Mesenchymal stem cell (in vitro differentiated cells and primary cell): Measurements from ENCODE around the gene DDIT4L.

Source experiments
- DNase-seq: peaks from one replicate; pipeline ENCODE4 v3.0.0-alpha.2; 2013
- H2AFZ ChIP-seq: one replicate; pipeline ENCODE4 v1.6.1; 2013; ENCODE audit warnings: low read depth, mild to moderate bottlenecking, control low read depth, inconsistent platforms, low read length, moderate library complexity
- H2AK5ac ChIP-seq: 2 replicates; pipeline ENCODE4 v1.6.1; 2013; ENCODE audit warnings: low read length, moderate library complexity, mild to moderate bottlenecking, inconsistent platforms; ENCODE audit not compliant: severe bottlenecking
- H2BK120ac ChIP-seq: one replicate; pipeline ENCODE4 v1.6.1; 2013; ENCODE audit warnings: low read depth, mild to moderate bottlenecking, inconsistent platforms, low read length, moderate library complexity
- H2BK12ac ChIP-seq, 2 experiments: one replicate each; pipeline ENCODE4 v1.6.1; 2013; ENCODE audit warnings: inconsistent platforms in 2 of 2, low read length in 2 of 2, mild to moderate bottlenecking in 2 of 2, moderate library complexity in 2 of 2, control low read depth in 1 of 2
- H2BK15ac ChIP-seq: one replicate; pipeline ENCODE4 v1.6.1; 2013; ENCODE audit warnings: mild to moderate bottlenecking, low read depth, inconsistent platforms; ENCODE audit not compliant: poor library complexity, severe bottlenecking
- H2BK5ac ChIP-seq: 2 replicates; pipeline ENCODE4 v1.6.1; 2013; ENCODE audit warnings: low read depth, mild to moderate bottlenecking, low read length, control low read depth, inconsistent platforms; ENCODE audit not compliant: poor library complexity, severe bottlenecking
- H3K14ac ChIP-seq, 2 experiments: one replicate each; pipeline ENCODE4 v1.6.1; 2013; ENCODE audit warnings: inconsistent platforms in 2 of 2, low read length in 2 of 2, control low read depth in 1 of 2, mild to moderate bottlenecking in 1 of 2, moderate library complexity in 1 of 2
- H3K18ac ChIP-seq, 2 experiments: one replicate each; pipeline ENCODE4 v1.6.1; 2013; ENCODE audit warnings: inconsistent platforms in 2 of 2, low read length in 2 of 2, control low read depth in 1 of 2, low read depth in 1 of 2, mild to moderate bottlenecking in 1 of 2
- H3K23ac ChIP-seq, 2 experiments: one replicate each; pipeline ENCODE4 v1.6.1; 2013; ENCODE audit warnings: inconsistent platforms in 2 of 2, low read length in 2 of 2, mild to moderate bottlenecking in 2 of 2, moderate library complexity in 2 of 2, control low read depth in 1 of 2
- H3K27ac ChIP-seq: 2 replicates; pipeline ENCODE4 v1.5.1; 2013; ENCODE audit warnings: mild to moderate bottlenecking, moderate library complexity, low read length, control low read depth, inconsistent platforms; ENCODE audit not compliant: poor library complexity, severe bottlenecking
- H3K27me3 ChIP-seq, 2 experiments: 2 replicates each; pipeline versions ENCODE4 v1.6.1 to v1.7.0; 2013; ENCODE audit warnings: low read length in 2 of 2, mild to moderate bottlenecking in 2 of 2, moderate library complexity in 2 of 2, control low read depth in 1 of 2, inconsistent platforms in 1 of 2; ENCODE audit not compliant: control insufficient read depth in 1 of 2, insufficient read depth in 1 of 2
- H3K36me3 ChIP-seq, 2 experiments: 2 replicates each; pipeline versions ENCODE4 v1.6.1 to v1.7.0; 2013; ENCODE audit warnings: low read length in 2 of 2, control low read depth in 1 of 2, inconsistent platforms in 1 of 2, low read depth in 1 of 2, mild to moderate bottlenecking in 1 of 2; ENCODE audit not compliant: insufficient read depth in 2 of 2, control insufficient read depth in 1 of 2
- H3K4ac ChIP-seq, 2 experiments: one replicate each; pipeline ENCODE4 v1.6.1; 2013; ENCODE audit warnings: inconsistent platforms in 2 of 2, low read length in 2 of 2, mild to moderate bottlenecking in 2 of 2, moderate library complexity in 2 of 2, control low read depth in 1 of 2, low read depth in 1 of 2
- H3K4me1 ChIP-seq: 2 replicates; pipeline ENCODE4 v1.6.1; 2013; ENCODE audit warnings: low read depth, low read length, control low read depth; ENCODE audit not compliant: control insufficient read depth, insufficient read depth
- H3K4me2 ChIP-seq: 2 replicates; pipeline ENCODE4 v1.6.1; 2013; ENCODE audit warnings: low read length, mild to moderate bottlenecking, inconsistent platforms; ENCODE audit not compliant: poor library complexity, severe bottlenecking
- H3K4me3 ChIP-seq, 2 experiments: 2 replicates each; pipeline versions ENCODE4 v1.5.1 to v1.7.0; 2013; ENCODE audit warnings: low read length in 2 of 2, mild to moderate bottlenecking in 2 of 2, control low read depth in 1 of 2, low read depth in 1 of 2; ENCODE audit not compliant: insufficient read depth in 1 of 2
- H3K79me1 ChIP-seq: replicated peaks from 2 replicates; pipeline ENCODE4 v1.6.1; 2013; ENCODE audit warnings: mild to moderate bottlenecking, control low read depth, low read length, inconsistent platforms; ENCODE audit not compliant: poor library complexity, severe bottlenecking
- H3K9ac ChIP-seq: 2 replicates; pipeline ENCODE4 v1.7.0; 2013; ENCODE audit warnings: mild to moderate bottlenecking, low read length, moderate library complexity
- H3K9me3 ChIP-seq: 2 replicates; pipeline ENCODE4 v1.7.0; 2013; ENCODE audit warnings: mild to moderate bottlenecking, low read length; ENCODE audit not compliant: control insufficient read depth
- H4K8ac ChIP-seq: one replicate; pipeline ENCODE4 v1.6.1; 2013; ENCODE audit warnings: inconsistent platforms, mild to moderate bottlenecking, low read length, moderate library complexity
- H4K91ac ChIP-seq: one replicate; pipeline ENCODE4 v1.6.1; 2013; ENCODE audit warnings: mild to moderate bottlenecking, low read length, inconsistent platforms
- WGBS: methylation state at CpG from one replicate; pipeline ENCODE4 v1.1.7; 2013; ENCODE audit warnings: mixed read lengths; 5-methylcytosine and 5-hydroxymethylcytosine counted together

The DDIT4L gene

DNA sequence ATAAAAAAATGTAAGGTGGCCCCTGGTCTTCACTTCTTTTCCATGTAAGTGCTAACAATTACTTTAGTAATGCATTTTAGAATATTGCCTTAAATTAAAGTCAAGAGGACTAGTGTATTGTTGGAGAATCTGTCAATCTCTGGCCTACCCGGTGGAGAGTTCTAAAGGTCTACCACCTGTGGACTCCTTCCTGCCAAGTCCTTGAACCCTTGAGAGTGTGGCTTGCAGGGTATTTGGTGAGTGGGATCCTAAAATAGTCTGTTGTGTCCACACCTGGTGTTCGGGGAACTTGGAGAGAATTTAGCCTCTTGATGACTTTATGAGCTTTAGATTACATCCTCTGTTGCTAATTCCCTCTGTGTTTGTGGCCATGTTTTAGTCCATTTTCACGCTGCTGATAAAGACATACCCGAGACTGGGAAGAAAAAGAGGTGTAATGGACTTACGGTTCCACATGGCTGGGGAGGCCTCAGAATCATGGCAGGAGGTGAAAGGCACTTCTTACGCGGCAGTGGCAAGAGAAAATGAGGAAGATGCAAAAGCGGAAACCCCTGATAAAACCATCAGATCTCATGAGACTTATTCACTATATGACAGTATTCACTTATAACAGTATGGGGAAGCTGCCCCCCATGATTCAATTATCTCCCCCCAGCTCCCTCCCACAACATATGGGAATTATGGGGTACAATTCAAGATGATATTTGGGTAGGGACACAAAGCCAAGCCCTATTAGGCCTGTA is 23.8 kb downstream of the DDIT4L start:
- Histone ChIP-seq H3K27ac (peak overlapping the region; percentile 8), H3K18ac (peak overlapping the region; percentile 28 to 41), H3K27me3 (no peaks in the 10 kb centered on the region), H3K23ac (no peak overlapping the region), H3K4ac (peak overlapping the region in 1 of 2 experiments; percentile 40), H2AK5ac (peak overlapping the region; percentile 71), H2AFZ (no peak overlapping the region), H3K4me2 (no peak overlapping the region), H3K79me1 (no peaks in the 10 kb centered on the region), H2BK5ac (no peak overlapping the region), H2BK12ac (peak overlapping the region; percentile 51 to 66), H4K8ac (peak overlapping the region; percentile 60), H2BK120ac (peak overlapping the region; percentile 42), H3K36me3 (no peaks in the 10 kb centered on the region), H2BK15ac (no peak overlapping the region), H4K91ac (peak overlapping the region; percentile 59), H3K9me3 (peaks cover 2% of the 10 kb centered on the region), H3K14ac (no peak overlapping the region), H3K4me3 (no peak overlapping the region), H3K9ac (no peak overlapping the region), H3K4me1 (peaks cover 2% of the 10 kb centered on the region)
- no peak for DNase-seq
- 92% methylated on average over 7 of the region's 8 CpGs for WGBS

DNA sequence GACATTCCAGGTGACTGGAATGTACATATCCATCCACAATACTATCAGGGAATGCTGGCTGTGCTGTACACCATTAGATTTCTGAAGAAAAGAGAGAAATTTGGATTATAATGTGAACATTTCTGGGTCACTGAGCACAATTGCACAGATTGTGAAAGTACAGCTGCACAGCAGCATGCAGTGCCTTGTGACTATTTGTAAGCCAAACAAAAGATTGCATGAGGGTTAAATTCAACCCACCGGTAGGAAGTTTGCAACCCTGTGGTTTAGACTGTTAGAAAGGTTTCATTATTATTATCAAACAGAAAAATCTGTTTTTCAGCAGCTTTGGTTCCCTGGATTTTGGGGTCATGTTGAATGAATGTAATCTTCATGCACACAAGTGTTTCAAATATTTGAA is 24.5 kb downstream of the DDIT4L start:
- no peak overlapping the region for H3K23ac ChIP-seq
- no CpG with 5 or more reads among the region's 1 CpG for WGBS
- no peak overlapping the region for H3K9ac ChIP-seq
- H2BK15ac ChIP-seq = no peak overlapping the region
- H2AK5ac ChIP-seq = no peak overlapping the region
- no peak overlapping the region for H3K4ac ChIP-seq
- no peak overlapping the region for H3K14ac ChIP-seq
- H3K36me3 ChIP-seq = no peaks in the 10 kb centered on the region
- no peak overlapping the region for H3K4me2 ChIP-seq
- H4K8ac ChIP-seq = no peak overlapping the region
- H2BK120ac ChIP-seq = no peak overlapping the region
- H2BK5ac ChIP-seq = no peak overlapping the region
- no peak overlapping the region for H2BK12ac ChIP-seq
- H3K9me3 ChIP-seq = peaks cover 7% of the 10 kb centered on the region
- H4K91ac ChIP-seq = no peak overlapping the region
- peaks cover 2% of the 10 kb centered on the region for H3K4me1 ChIP-seq
- no peak overlapping the region for H3K18ac ChIP-seq
- H3K27me3 ChIP-seq = no peaks in the 10 kb centered on the region
- H3K79me1 ChIP-seq = no peaks in the 10 kb centered on the region
- no peak overlapping the region for H3K4me3 ChIP-seq
- no peak overlapping the region for H2AFZ ChIP-seq
- DNase-seq = peak; percentile 48
- no peak overlapping the region for H3K27ac ChIP-seq

DNA sequence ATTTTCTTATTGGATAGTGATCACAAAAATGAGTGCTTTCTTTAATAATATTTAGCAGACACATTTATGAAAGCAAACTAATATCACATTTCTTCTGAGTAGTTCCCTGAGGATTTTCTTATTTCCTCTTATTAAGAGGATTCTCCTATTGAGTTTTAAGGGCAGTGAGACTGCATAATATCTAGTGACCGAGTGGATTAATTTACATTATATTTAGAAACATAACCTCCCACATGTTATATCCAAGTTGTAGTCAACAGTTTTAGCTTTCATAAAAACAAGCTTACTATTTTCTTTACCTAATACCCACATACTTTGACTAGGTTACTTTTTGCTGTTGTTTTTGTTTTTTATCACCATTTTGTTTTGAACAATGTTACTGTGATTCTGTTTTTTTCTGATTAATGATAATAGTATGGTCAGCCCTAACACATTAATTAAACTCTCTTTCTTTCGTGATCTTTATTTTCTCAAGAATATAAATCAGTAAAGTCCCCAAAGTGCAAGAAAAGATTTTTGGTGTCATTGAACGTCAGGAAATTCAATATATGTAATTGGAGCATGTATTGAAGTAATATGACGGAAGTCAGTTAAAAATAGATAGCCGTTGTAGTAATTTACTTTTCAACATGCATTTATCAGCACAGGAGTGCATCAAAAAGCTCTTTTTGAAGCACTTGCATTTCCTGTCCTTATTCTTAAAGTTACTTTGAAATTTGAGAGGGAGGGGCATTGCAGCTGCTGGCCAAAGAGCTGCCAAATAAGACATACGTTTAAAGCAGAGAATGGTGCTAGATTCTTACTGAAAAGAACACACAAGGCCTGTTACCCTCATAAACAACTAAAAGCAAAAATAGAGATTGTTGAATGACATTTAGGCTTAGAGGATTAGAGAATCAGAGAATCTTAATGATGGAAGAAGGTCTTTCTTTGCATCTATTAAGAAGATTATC is 25.2 kb downstream of the DDIT4L start:
- Histone ChIP-seq H2AK5ac (no peak overlapping the region), H2BK15ac (no peak overlapping the region), H3K4me3 (no peak overlapping the region), H3K27me3 (no peaks in the 10 kb centered on the region), H4K8ac (no peak overlapping the region), H2BK120ac (no peak overlapping the region), H3K79me1 (no peaks in the 10 kb centered on the region), H3K27ac (no peak overlapping the region), H3K9me3 (peaks cover 7% of the 10 kb centered on the region), H3K4ac (no peak overlapping the region), H4K91ac (no peak overlapping the region), H3K9ac (no peak overlapping the region), H2AFZ (no peak overlapping the region), H2BK12ac (no peak overlapping the region), H2BK5ac (no peak overlapping the region), H3K23ac (no peak overlapping the region), H3K36me3 (no peaks in the 10 kb centered on the region), H3K14ac (no peak overlapping the region), H3K18ac (no peak overlapping the region), H3K4me2 (no peak overlapping the region), H3K4me1 (peaks cover 2% of the 10 kb centered on the region)
- 88% methylated on average over 2 of the region's 6 CpGs for WGBS
- DNase-seq = no peak

DNA sequence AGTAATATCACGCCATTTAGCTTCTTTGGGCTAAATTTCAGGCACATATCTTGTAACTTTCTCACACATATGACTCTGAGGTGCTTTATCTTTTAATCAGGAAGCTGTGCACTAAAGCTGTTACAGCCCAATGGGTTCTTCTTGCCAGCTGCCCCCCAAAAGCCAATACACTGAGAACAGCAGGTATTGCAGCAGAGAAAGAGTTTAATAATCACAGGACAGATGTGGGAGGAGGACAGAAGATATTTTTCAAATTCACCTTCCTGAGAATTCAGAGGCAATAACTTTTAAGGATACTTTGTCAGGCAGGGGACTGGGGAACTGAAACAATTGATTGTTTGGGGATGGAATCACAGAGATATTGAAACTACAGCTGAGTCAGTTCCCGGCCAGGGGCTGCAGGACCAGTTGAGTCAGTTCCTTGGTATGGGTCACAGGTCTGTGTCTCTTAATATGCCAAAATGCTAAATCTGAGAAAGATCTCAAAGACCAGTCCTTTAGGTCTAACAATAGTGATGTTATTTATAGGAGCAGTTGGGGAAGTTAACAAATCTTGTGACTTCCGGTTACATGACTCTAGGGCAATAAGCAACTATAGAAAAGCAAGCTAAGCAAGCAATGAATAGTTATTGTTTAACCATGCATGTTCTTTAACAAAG is 28.1 kb downstream of the DDIT4L start:
- Histone ChIP-seq H2AFZ (no peak overlapping the region), H3K9me3 (peaks cover 7% of the 10 kb centered on the region), H3K9ac (no peak overlapping the region), H2BK120ac (no peak overlapping the region), H2BK5ac (no peak overlapping the region), H3K14ac (no peak overlapping the region), H3K27me3 (no peaks in the 10 kb centered on the region), H2BK12ac (no peak overlapping the region), H3K4ac (no peak overlapping the region), H3K4me1 (peaks cover 2% of the 10 kb centered on the region), H4K91ac (no peak overlapping the region), H3K4me2 (no peak overlapping the region), H2AK5ac (no peak overlapping the region), H3K4me3 (no peak overlapping the region), H2BK15ac (no peak overlapping the region), H3K36me3 (no peaks in the 10 kb centered on the region), H3K27ac (no peak overlapping the region), H3K23ac (no peak overlapping the region), H3K79me1 (no peaks in the 10 kb centered on the region), H4K8ac (no peak overlapping the region), H3K18ac (no peak overlapping the region)
- no peak for DNase-seq
- 94% methylated on average over 3 of the region's 3 CpGs for WGBS
